AG04449 (cell line): Measurements from ENCODE around the gene GSTO1.
A peak's percentile ranks its signal among the peaks of the same experiment; 100 is the strongest.

Source experiments
- CTCF ChIA-PET: fragments of 350-600 bp; formaldehyde crosslinking; extraction: SDS; loops from one replicate; lab custom pipeline; 2021; ENCODE audit warnings: antibody characterized with exemption; lab: Yijun Ruan, JAX
- POLR2A ChIA-PET: fragments of 400-600, 350-600 bp; formaldehyde crosslinking; extraction: SDS; loops from one replicate; lab custom pipeline; 2020; ENCODE audit warnings: antibody characterized with exemption, inconsistent platforms; lab: Yijun Ruan, JAX
- DNase-seq: peaks from one replicate; pipeline ENCODE4 v3.0.0-alpha.2; 2010; ENCODE audit warnings: low read depth, low spot score
- H3K4me3 ChIP-seq: 2 replicates; pipeline ENCODE4 v1.5.1; 2011; ENCODE audit warnings: low read depth, mild to moderate bottlenecking, control low read depth, low read length
- CTCF ChIP-seq: IDR thresholded peaks from one replicate; pipeline ENCODE4 v1.5.1; 2011; ENCODE audit warnings: mild to moderate bottlenecking, moderate library complexity, low read length, control low read depth, inconsistent platforms; ENCODE audit not compliant: insufficient read depth; ENCODE audit errors: missing control alignments

Gene GSTO1

GRCh38 chr10:104253606-104254410 is 884 bp upstream of the GSTO1 start:
- H3K4me3 ChIP-seq: peak overlapping the region; percentile 81
- ChIA-PET CTCF (interaction anchor here (0.8 to 5.2 kb wide), 11 partner anchors 9 to 369 kb away, joined by 3 to 29 read pairs (median 3); partner anchors contain the start of genes CFAP43 and CFAP58), POLR2A (interaction anchor here (0.9 to 2.2 kb wide), 3 partner anchors 13 to 20 kb away, joined by 3 to 14 read pairs (median 4); partner anchors contain the start of gene GSTO2)
- TF ChIP-seq CTCF: no peak
- DNase-seq: no peak

- ChIA-PET CTCF (interaction anchor here (0.9 to 5.2 kb wide), 5 partner anchors 12 to 368 kb away, joined by 3 to 29 read pairs (median 3); no protein-coding TSS in a partner anchor), POLR2A (interaction anchor here (0.9 to 2.4 kb wide), 3 partner anchors 19 to 133 kb away, joined by 4 to 14 read pairs (median 10); partner anchors contain the start of genes ITPRIP and SFR1)
- peak overlapping the region; percentile 81 for H3K4me3 ChIP-seq
- DNase-seq: peak; percentile 53
- no peak for TF ChIP-seq CTCF
Observed at GRCh38 chr10:104255311-104255981, 754 bp downstream of the GSTO1 start.

- ChIA-PET POLR2A (interaction anchor here (1.2 to 2.4 kb wide), 2 partner anchors 12 to 134 kb away, joined by 3 to 10 read pairs; partner anchors contain the start of genes GSTO2 and SFR1), CTCF (interaction anchor here (0.7 to 5.2 kb wide), 4 partner anchors 18 to 79 kb away, joined by 4 to 29 read pairs (median 12); no protein-coding TSS in a partner anchor)
- no peak for TF ChIP-seq CTCF
- peak overlapping the region; percentile 81 for H3K4me3 ChIP-seq
- DNase-seq: no peak
Observed at GRCh38 chr10:104256335-104256961, 1.8 kb downstream of the GSTO1 start.

- ChIA-PET POLR2A (interaction anchor here (1.2 kb wide), 1 partner anchor 12 kb away, joined by 3 read pairs; the partner anchor contains the start of gene GSTO2), CTCF (interaction anchor here (0.7 to 5.2 kb wide), 4 partner anchors 17 to 78 kb away, joined by 4 to 29 read pairs (median 8); no protein-coding TSS in a partner anchor)
- no peak for DNase-seq
- no peak for TF ChIP-seq CTCF
- no peak overlapping the region for H3K4me3 ChIP-seq
Observed at GRCh38 chr10:104257235-104257634, 2.5 kb downstream of the GSTO1 start.

- CTCF ChIA-PET: interaction anchor here (0.6 to 5.2 kb wide), 5 partner anchors 16 to 370 kb away, joined by 3 to 29 read pairs (median 13); no protein-coding TSS in a partner anchor
- POLR2A ChIA-PET: no interaction called here
- H3K4me3 ChIP-seq: no peak overlapping the region
- DNase-seq: no peak
- TF ChIP-seq CTCF: no peak
Observed at GRCh38 chr10:104258209-104258608, 3.5 kb downstream of the GSTO1 start.
